HG03432 (cell line): ENCODE measurements around the gene IGFBP3.

Source experiments
- ATAC-seq: cut with Tn5 transposase; IDR thresholded peaks from one replicate; pipeline ENCODE4 v1.9.1; 2021; ENCODE audit warnings: mild to moderate bottlenecking, moderate library complexity; ENCODE audit not compliant: unreplicated experiment

IGFBP3 gene

GRCh38 chr7:45893374-45893995 is 27.6 kb downstream of the IGFBP3 start:
- ATAC-seq: no peak

GRCh38 chr7:45892407-45893035 is 28.6 kb downstream of the IGFBP3 start:
- ATAC-seq: no peak

DNA sequence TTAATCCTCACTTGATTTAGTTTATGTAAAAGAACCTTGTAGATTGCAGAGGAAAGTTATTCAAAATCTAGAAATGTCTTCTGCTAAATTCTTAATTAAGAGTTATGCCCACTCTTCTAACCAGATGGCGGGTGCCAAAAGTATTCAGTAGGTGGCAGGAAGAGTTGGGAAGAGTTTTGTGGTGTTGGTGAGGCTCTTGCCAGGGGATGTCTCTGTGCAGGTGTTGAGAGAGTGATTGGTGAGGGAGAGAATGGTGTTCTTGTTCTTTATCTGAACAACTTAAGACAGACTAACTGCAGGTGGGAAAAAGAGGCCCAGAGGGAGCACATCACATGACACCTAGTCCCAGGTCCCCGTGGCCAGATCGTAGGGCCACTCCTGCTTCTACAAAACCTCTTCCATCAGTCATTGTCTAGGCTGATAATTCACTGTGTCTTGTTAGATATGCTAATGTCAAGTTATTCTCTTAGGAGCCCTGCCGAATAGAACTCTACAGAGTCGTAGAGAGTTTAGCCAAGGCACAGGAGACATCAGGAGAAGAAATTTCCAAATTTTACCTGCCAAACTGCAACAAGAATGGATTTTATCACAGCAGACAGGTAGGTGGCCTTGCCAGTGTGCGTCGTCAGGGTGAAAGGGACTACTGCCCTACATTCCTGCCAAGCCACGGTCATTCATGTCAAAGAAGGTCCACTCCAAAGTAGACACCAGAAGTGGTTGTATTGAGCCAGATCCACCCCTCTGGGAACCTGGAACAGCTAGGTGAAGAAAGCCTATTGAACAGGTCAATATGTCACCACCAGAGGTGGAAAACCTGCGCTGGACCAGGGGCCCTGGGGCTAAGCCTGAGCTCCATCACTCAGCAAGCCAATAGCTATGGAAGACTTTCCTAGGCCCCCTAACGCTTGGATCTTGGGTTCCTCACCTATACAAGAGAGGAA is 29.3 kb downstream of the IGFBP3 start:
- ATAC-seq: no peak

DNA sequence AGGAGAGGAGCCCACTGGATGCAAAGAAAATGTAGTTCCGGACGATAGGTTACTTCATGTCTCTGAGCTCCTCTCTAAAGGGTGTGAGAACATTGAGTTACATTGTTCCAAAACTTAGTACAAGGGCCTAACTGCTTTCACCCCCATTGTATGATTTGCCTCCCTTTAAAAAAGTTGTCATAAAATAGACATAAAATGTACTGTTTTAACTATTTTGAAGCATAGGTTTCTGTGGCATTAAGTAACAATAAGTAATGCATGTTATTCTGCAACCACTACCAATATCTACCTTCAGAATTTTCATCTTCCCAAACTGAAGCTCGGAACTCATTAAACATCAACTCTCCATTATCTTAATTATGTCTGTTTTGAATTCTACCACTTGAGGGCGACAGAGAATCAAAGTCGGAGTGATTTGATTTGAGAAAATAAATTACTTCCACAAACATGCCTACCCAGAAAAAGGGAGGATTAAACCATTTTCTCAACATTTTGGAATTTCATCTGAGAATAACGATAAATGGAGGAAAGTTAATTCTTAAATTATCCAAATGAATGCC is 30.1 kb downstream of the IGFBP3 start:
- ATAC-seq: no peak

DNA sequence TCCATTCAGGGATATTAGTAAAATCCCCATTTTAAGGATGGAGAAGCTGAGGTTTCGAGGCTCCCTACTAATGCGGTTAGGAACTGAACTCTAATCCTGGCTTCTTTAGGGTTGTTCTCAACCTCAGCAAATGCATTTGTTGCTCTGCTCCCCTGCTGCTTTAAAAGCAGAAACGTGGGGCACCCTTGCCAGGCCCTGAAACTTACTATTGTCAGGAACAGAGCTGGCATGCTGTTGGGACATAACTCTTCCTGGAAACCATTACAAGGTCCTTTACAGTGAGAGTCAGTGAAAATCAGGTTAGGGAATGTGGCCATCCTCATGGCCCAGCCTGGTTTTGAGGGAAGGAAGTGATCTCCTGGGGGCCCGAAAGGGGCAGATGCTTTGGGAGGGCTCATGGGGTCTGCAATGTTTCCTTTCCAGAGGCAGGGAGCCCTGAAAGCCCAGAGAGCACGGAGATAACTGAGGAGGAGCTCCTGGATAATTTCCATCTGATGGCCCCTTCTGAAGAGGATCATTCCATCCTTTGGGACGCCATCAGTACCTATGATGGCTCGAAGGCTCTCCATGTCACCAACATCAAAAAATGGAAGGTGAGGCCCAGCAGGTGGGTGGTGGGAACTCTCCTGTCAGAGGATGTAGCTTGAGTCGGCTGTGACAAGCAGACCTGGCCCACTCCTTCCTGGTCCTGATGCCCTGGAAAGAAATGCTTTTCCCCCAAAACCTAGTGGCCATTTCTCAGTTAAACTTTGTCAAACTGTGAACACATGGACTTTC is 30.8 kb downstream of the IGFBP3 start:
- no peak for ATAC-seq

GRCh38 chr7:45889367-45890067 is 31.6 kb downstream of the IGFBP3 start:
- ATAC-seq: no peak

- no peak for ATAC-seq
Observed at GRCh38 chr7:45888993-45889366, 32.1 kb downstream of the IGFBP3 start.

- no peak for ATAC-seq
Observed at GRCh38 chr7:45888185-45888992, 32.7 kb downstream of the IGFBP3 start, which contains the start of gene IGFBP1. Gene IGFBP1 (plus strand): TSS chr7:45888488. CDS start chr7:45888653, 165 bp downstream.

DNA sequence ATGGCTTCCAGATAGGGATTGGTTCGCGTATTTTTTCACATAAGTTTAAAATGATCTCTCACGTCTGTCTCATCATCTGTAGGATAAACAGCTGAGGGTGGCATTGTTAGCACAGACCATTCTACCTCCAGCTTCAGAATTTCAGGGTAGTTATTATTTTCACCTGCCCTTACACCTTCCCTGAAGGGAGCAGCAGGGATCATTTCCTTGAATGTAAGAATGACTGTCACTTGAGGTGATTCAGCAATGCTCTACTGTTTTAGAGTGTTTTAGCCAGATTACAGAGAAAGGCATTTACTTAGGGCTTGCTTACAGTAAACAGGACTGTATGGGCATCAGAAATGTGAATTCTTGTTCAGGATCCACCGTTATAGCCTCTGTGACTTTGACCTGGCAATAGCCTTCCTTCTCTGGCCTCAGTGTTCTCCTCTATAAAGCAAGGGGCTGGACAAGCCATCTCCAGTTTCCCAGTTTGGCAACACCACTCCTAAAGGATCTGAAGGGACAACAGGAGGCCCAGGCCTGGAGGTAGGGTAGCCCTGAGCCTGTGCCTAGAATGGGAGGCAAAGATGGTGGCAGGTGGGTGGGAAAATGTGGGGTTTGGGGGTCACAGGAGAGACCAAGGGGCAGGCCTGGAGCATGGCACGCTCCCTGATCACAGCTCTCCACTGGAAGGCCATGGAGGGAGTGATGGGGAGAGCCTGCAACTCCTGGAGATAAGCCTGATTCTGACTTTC is 34.0 kb downstream of the IGFBP3 start:
- ATAC-seq: no peak

DNA sequence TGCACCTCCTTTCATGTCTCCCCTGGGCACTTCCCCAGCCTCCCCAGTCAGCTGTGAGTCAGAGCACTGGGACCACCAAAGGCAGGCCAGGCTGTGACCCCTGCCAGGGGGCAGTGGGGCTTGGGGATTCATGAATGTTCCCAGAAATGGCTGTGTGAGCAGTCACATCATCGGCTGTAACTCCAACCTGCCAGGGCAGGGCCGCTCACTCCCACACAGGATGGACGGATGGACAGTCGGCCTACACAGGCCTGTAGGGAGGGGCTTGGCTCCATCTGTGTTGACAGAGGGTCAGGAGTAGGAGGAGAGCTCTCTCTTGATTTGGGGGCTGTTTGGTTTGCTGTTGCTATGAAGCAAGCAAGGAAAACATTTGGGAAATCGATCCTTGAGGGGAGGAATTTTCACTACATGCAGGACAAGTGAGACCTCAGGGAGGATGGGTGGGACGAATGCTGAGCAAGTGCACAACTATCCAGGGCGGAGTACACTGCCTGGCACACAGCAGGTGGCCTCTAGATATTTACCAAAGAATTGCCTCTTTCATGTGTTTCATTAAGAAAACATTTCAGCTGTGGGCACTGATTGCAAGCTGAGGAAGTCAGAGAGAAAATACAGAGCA is 35.7 kb downstream of the IGFBP3 start:
- ATAC-seq: no peak

GRCh38 chr7:45884136-45884535 is 36.9 kb downstream of the IGFBP3 start:
- no peak for ATAC-seq

DNA sequence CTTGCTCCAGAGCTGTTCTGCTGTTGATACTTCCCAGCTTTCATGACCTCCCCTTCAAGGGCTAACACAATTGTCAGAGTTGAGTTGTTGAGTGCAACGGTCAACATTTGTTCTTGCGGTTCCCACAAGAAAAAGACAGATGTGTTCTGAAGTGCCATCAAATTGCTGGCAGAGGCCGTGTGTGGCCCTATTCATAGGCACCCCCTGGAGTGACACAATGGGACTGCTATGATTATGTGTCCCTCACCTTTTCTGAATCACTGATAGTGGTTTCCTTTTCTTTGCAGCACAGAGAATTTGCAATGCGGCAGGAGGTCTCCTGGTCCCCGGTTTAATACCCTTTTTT is 38.6 kb downstream of the IGFBP3 start:
- ATAC-seq: no peak

- ATAC-seq: no peak
Observed at GRCh38 chr7:45881759-45882464, 39.2 kb downstream of the IGFBP3 start.

GRCh38 chr7:45881280-45881758 is 39.8 kb downstream of the IGFBP3 start:
- ATAC-seq: no peak

GRCh38 chr7:45880433-45880860 is 40.6 kb downstream of the IGFBP3 start:
- no peak for ATAC-seq

GRCh38 chr7:45878457-45879144 is 42.5 kb downstream of the IGFBP3 start:
- ATAC-seq: no peak

GRCh38 chr7:45876519-45876918 is 44.6 kb downstream of the IGFBP3 start:
- no peak for ATAC-seq
